GM21528 (cell line): ENCODE measurements around the gene BCL2L12.
"Not testable (repeated sequence)": the region's sequence is repeated elsewhere in the genome, so short reads cannot be mapped to it uniquely, and the experiment has no call there.

ENCODE experiments used
- ATAC-seq: cut with Tn5 transposase; IDR thresholded peaks from one replicate; pipeline ENCODE4 v1.9.1; 2021; ENCODE audit warnings: mild to moderate bottlenecking, moderate library complexity; ENCODE audit not compliant: unreplicated experiment, low FRiP score

BCL2L12 gene, protein sequence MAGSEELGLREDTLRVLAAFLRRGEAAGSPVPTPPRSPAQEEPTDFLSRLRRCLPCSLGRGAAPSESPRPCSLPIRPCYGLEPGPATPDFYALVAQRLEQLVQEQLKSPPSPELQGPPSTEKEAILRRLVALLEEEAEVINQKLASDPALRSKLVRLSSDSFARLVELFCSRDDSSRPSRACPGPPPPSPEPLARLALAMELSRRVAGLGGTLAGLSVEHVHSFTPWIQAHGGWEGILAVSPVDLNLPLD

GRCh38 chr19:49665351-49666119 is at the start of gene BCL2L12, which contains the start of gene IRF3:
TSS of gene BCL2L12 (plus strand) at chr19:49665933. CDS start at chr19:49666693, 760 bp downstream.
TSS of gene IRF3 (minus strand) at chr19:49665857. CDS start at chr19:49664838, 1,019 bp downstream.
- peak; percentile 80 for ATAC-seq

DNA sequence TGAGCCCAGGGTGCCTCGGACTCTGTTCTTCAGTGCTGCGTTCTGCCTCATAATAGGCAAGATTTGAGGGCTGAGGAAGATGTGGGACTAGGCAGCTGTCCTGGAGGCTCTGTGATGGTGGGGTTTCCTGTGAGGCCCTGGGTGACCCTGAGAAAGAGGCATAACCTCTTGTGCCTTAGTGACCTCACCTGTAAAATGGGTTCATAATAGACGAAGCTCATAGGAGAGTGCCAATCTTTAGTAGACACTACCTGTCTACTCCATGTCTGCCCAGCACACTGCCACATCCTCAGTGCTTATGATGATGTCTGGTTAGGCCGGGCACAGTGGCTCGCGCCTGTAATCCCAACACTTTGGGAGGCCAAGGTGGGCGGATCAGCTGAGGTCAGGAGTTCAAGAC is 49.2 kb upstream of the BCL2L12 start:
- ATAC-seq = no peak

- ATAC-seq = no peak
Measured at GRCh38 chr19:49616945-49617344, 48.8 kb upstream of the BCL2L12 start.

GRCh38 chr19:49617860-49618259 is 47.9 kb upstream of the BCL2L12 start:
- ATAC-seq = not testable (repeated sequence)

DNA sequence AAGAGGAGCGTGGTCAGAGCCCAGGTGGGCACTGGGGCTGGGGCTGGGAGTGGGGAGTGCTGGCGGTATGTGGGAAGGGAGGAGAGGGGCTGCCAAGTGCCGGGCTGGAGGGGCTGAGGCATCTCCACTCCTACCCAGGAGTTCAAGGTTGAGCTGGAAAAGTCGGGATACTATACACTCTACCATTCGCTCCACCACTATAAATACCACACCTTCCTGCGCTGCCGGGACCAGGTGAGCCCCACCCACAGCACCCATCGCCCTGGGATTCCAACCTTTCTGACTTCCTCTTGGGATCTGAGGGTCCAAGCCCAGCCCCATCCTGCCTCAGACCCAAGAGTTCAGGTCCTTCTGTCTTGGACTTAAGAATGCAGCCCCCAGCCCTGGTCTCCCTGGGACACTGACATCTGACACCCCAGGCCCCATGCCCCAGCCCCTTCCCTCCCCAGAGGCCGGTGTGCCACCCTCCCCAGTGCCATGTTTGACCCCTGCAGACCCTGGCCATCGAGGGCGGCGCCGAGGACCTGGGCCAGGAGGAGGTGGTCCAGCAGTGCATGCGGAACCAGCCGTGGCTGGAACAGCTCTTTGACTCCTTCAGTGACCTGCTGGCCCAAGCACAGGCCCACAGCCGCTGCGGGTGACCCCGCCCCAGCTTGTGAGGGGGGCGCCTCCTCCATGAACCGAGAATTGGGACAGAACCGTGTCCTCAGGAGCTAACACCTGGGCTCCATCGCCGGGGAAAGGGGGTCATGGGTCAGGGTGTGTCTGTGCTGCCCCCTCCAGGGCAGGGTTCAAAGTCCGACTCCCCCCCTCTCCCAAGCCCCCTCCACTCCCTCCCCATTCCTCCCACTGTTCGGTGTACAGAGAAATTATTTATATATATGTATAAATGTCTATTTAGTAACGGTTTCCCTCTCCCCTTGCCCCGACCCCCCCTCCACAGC is 40.5 kb upstream of the BCL2L12 start:
- no peak for ATAC-seq

DNA sequence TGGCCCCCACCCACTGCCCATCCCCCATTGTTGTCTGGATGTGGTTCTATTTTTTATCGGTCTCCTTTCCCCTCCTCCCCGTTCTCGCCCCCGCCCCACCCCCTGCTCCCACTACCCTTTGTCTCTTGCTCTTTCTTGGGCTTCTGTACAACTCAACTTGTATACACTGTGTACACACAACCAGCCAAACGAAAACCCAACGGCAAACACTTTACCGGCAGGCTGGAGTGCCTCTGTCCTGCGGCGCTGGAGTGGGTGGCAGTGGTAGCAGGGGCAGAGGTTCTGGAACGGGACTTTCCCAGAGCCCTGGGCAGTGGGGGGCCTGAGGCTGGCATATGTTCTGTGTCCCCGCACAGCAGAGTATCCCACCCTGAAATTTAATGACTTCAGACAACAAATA is 39.5 kb upstream of the BCL2L12 start:
- ATAC-seq = no peak

DNA sequence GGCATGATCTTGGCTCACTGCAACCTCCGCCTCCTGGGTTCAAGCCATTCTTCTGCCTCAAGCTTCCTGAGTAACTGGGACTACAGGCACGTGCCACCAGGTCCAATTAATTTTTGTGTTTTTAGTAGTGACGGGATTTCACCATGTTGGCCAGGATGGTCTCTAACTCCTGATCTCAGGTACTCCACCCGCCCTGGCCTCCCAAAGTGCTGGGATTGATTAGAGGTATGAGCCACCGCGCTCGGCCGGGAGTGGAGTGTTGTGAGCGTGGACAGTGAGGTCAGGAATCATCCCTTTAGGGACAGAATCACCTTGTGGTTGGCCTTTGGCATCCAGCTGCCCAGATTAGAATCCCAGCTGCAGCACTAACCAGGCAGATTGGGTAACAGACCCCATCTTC is 36.1 kb upstream of the BCL2L12 start:
- ATAC-seq = no peak

GRCh38 chr19:49631014-49631588 is 34.6 kb upstream of the BCL2L12 start:
- ATAC-seq = no peak

DNA sequence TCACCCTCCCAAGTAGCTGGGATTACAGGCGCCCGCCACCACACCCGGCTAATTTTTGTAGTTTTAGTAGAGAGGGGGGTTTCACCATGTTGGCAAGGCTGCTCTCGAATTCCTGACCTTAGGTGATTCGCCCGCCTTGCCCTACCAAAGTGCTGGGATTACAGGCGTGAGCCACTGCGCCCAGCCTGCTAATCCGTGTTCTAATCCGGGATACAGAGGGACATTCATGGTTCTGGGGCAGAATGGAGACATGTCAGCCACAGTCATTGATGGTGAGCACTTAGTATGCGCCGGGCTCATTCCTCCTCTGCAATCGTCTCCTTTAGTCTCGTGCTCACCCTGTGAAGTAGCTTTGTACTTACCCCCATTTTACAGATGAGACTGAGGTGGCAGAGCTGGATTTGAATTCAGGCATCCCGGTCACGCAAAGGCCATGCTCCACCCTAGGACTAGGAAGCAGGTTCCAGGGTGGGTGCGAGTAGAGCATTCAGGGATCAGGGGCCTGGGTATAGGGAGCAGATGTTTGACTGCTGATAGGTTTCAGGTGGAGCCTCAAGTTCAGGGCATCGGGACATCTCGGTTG is 34.0 kb upstream of the BCL2L12 start:
- no peak for ATAC-seq

DNA sequence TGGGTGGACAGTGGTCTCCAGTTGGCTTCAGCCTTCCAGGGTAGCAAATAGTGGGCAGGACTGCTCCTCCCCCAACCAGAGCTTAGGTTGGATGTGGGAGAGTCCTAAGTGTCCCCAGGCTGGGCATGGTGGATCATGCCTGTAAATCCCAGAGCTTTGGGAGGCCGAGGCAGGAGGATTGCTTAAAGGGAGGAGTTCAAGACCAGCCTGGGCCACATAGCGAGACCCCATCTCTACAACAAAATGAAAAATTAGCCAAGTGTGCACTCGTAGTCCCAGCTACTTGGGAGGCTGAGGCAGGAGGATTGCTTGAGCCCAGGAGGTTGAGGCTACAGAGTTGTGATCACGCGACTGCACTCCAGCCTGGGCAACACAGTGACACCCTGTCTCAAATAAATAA is 33.2 kb upstream of the BCL2L12 start:
- no peak for ATAC-seq

GRCh38 chr19:49633273-49633672 is 32.5 kb upstream of the BCL2L12 start:
- not testable (repeated sequence) for ATAC-seq

DNA sequence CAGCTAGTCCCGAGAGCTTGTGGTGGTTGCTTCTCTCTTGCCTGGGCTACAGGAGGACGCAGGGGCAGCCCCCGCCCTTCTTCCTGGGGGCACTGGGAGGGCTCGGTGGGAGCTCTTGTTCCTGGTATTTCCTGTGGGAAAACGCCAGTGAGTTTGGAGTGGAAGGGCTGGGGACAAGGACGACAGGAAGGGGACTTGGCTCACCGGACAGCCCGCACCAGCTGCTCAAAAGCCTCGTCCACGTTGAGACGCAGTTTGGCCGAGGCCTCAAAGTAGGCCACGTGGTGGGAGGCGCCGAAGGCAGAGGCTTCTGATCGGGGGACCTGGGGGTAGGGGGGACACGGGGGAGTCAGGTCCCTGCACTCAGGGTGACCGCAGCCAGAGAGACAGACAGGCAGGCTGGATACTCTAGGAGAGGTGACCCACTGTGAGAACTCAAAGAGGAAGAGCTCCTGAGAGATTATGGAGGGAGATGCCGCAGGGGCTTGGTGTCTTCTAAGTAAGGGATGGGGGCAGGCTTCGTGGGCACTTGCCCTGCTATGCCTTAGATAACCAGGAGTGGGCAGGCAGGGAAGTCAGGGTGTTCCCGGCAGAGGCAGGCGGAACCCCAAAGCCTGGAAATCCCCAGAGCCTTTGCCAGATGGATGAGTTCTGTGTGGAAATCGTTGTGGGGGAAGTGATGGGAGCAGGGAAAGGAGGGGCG is 30.1 kb upstream of the BCL2L12 start:
- no peak for ATAC-seq

- no peak for ATAC-seq
Measured at GRCh38 chr19:49636233-49636932, 29.4 kb upstream of the BCL2L12 start.

GRCh38 chr19:49637821-49638738 is 27.7 kb upstream of the BCL2L12 start:
- no peak for ATAC-seq

DNA sequence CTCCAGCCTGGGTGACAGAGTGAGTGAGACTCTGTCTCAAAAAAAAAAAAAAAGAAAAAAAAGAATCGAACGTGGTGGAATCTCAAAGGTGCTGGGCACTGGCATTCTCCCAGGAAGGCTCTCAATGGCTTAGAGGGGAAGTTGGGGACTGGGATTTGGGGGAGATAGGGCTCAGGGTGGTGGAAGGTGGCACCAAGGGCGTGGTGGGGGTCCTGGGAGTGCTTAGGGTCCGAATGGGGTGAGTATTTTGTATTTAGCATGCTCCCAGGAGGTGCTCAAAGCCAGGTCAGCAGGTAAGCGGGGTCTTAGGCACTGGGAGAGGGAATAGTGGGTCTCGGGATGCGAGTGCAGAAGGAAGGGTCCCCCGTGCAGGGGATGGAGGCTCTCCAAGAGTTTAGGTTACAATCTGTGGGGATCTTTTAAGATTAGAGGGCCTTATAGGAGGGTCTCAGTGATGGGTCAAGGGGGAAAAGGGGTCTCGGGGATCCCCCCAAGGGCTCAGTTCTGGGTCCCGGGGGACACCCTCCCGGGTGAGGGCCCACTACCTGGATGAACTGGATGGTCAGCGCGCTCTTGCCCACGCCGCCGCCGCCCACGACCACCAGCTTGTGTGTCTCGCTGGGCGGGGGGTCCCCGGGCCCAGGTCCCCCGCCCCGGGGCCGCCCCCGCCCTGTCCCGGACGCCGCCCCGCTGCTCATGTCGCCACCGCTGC is 26.2 kb upstream of the BCL2L12 start:
- ATAC-seq = no peak

DNA sequence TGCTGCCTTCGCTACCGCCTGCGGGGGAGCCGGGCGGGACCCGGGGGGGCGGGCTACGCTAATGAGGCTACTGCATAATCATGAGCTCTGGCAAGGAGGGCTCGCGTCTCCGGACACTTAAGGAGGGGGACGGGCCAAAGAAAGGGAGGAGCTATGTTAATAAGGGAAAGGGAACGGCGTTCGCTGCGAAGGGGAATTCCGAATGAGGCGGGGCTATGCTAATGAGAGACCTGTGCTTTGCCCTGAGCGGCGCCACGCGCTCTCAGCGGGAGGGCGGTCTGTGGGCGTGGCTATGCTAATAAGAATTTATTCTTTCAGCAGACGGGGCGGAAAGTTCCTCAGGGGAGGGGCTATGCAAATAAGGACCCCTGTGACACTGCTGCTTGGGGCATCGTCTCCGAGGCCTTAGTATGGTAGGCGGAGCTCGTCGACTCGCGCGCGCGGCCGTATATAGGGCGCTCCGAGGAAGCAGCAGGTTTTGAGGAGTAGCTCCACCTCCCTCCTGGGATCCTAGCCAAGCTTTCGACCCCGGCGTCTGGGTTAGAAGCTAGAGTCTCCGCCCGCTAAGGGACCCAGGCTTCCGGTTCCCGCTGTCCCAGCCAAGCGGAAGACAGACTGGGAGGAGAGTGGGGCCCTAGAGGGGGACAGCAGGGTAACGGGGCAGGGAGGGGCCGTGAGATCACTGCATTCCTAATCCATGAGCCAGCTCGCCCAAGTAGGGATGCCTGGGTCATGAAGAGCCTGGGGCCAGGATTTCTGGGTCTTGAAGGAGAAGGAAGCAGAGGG is 25.4 kb upstream of the BCL2L12 start, which contains the start of gene RRAS:
Gene RRAS (minus strand): TSS at position 31 of the 786 bp plus-strand sequence. CDS start 45 bp downstream, outside the sequence.
- peak; percentile 59 for ATAC-seq
